ENCODE measurements around the gene SLC4A9. TPM values are rescaled to one million over a fixed set of nuclear protein-coding genes. Genes with fewer than 3 reads are reported as not detected.

Gene SLC4A9
- 1 to 10 TPM in 1 of 4 donors, under 1 TPM in 2, not detected in 1; 0.48 to 3.0 (median 0.82) TPM for total RNA-seq

GRCh38 chr5:140360101-140360500 is at the start of gene SLC4A9:
SLC4A9 (plus strand) TSS chr5:140360194; CDS start chr5:140360237, 43 bp downstream.
- H3K36me3 ChIP-seq: no peaks in the 10 kb centered on the region
- intact Hi-C loops (cut with DNase I; ENCODE audit: low total_unique reads): no loop called here
- TF ChIP-seq POLR2A (IDR thresholded peaks at IDR 0.05) (no peak), POLR2AphosphoS5 (IDR thresholded peaks at IDR 0.05) (no peak), EP300 (IDR thresholded peaks at IDR 0.05; ENCODE audit: low read depth) (no peak)
- TF ChIP-seq, protein P1, sequence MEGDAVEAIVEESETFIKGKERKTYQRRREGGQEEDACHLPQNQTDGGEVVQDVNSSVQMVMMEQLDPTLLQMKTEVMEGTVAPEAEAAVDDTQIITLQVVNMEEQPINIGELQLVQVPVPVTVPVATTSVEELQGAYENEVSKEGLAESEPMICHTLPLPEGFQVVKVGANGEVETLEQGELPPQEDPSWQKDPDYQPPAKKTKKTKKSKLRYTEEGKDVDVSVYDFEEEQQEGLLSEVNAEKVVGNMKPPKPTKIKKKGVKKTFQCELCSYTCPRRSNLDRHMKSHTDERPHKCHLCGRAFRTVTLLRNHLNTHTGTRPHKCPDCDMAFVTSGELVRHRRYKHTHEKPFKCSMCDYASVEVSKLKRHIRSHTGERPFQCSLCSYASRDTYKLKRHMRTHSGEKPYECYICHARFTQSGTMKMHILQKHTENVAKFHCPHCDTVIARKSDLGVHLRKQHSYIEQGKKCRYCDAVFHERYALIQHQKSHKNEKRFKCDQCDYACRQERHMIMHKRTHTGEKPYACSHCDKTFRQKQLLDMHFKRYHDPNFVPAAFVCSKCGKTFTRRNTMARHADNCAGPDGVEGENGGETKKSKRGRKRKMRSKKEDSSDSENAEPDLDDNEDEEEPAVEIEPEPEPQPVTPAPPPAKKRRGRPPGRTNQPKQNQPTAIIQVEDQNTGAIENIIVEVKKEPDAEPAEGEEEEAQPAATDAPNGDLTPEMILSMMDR (IDR thresholded peaks at IDR 0.05): no peak
- no peaks in the 10 kb centered on the region for H3K9me3 ChIP-seq
- H3K27ac ChIP-seq: no peak within 1 kb of the TSS
- peaks cover 0 to 15% (median 8%) of the 10 kb centered on the region in 4 donors for H3K4me1 ChIP-seq
- 95% methylated on average over 2 of the region's 2 CpGs; no CpG with 5 or more reads in 1 of the 2 donors for WGBS, 2 donors (ENCODE audit: low coverage in 1 of 2)
- in situ Hi-C loops (cut with MboI; ENCODE audit: low pct_ligation_motif_present in 1 of 4, low pct_unique_long_range_greater_than_20kb in 1 of 4, low sequenced_read_pairs in 3 of 4): no loop called here
- no peak within 1 kb of the TSS for H3K4me3 ChIP-seq
- no peaks in the 10 kb centered on the region for H3K27me3 ChIP-seq
- no peak for DNase-seq

DNA sequence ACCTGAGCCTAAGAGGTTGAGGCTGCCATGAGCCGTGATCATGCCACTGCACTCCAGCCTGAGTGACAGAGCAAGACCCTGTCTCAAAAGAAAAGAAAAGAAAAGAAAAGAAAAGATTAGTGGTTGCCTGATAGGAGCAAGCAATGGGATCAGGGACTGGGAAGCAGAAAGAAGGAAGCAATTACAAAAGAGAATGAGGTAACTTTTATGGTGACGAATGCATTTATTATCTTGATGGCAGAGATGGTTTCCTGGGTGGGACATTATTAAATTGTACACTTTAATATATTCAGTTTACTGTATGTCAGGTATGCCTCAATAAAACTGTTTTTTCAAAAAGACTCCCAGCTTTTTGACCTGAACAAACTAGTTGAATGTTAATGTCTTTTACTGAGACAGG is 49.6 kb upstream of the SLC4A9 start:
- H3K27me3 ChIP-seq: no peaks in the 10 kb centered on the region

DNA sequence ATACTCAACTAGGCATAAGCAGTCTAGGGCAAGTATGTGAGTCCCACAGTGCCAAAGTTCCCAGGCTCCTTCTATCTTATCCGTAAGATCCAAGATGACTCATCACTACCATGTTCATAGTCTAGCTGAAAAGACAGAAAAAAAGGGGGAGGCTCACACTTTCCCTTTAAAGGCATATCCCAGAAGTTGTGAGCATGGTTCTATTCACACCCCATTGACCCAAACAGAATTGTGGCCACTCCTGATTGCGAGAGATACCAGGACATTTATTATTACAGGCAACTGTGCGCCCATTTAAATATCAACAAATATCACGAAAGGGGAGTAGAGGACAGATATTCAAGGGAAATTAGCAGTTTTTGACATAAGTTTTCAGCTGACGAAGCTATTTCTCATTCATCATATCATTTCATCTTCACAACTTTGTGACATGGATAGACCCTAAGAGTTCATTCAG is 49.0 kb upstream of the SLC4A9 start:
- in situ Hi-C loops (cut with MboI; ENCODE audit: low pct_ligation_motif_present in 1 of 4, low pct_unique_long_range_greater_than_20kb in 1 of 4, low sequenced_read_pairs in 3 of 4) (no loop called here), intact Hi-C loops (cut with DNase I; ENCODE audit: low total_unique reads) (no loop called here)
- peak overlapping the region; percentile 47 to 50 (median 50) for H3K27ac ChIP-seq
- peaks cover 0 to 30% (median 9%) of the 10 kb centered on the region in 4 donors for H3K4me1 ChIP-seq
- no peak for DNase-seq
- H3K4me3 ChIP-seq: no peak overlapping the region
- H3K27me3 ChIP-seq: no peaks in the 10 kb centered on the region
- no peaks in the 10 kb centered on the region for H3K9me3 ChIP-seq
- H3K36me3 ChIP-seq: no peaks in the 10 kb centered on the region
- WGBS, 2 donors (ENCODE audit: low coverage in 1 of 2): 80 to 82% methylated on average over 5 of the region's 5 CpGs
- TF ChIP-seq POLR2A (IDR thresholded peaks at IDR 0.05) (no peak), POLR2AphosphoS5 (IDR thresholded peaks at IDR 0.05) (no peak), EP300 (IDR thresholded peaks at IDR 0.05; ENCODE audit: low read depth) (no peak)
- TF ChIP-seq, protein P1 (IDR thresholded peaks at IDR 0.05): no peak

More for the DNA sequence above, 49.6 kb upstream of the SLC4A9 start:
- no peak overlapping the region for H3K4me3 ChIP-seq
- TF ChIP-seq, protein P1 (IDR thresholded peaks at IDR 0.05): no peak
- TF ChIP-seq POLR2A (IDR thresholded peaks at IDR 0.05): no peak
- TF ChIP-seq EP300 (IDR thresholded peaks at IDR 0.05; ENCODE audit: low read depth): no peak
- no peak for TF ChIP-seq POLR2AphosphoS5 (IDR thresholded peaks at IDR 0.05)
- DNase-seq: no peak
- H3K9me3 ChIP-seq: no peaks in the 10 kb centered on the region
- in situ Hi-C loops (cut with MboI; ENCODE audit: low pct_ligation_motif_present in 1 of 4, low pct_unique_long_range_greater_than_20kb in 1 of 4, low sequenced_read_pairs in 3 of 4): no loop called here
- peaks cover 0 to 30% (median 9%) of the 10 kb centered on the region in 4 donors for H3K4me1 ChIP-seq
- intact Hi-C loops (cut with DNase I; ENCODE audit: low total_unique reads): no loop called here
- peak overlapping the region; percentile 47 to 50 (median 50) for H3K27ac ChIP-seq
- WGBS, 2 donors (ENCODE audit: low coverage in 1 of 2): 54 to 64% methylated on average over 2 of the region's 2 CpGs
- H3K36me3 ChIP-seq: no peaks in the 10 kb centered on the region

- no peak for DNase-seq
- intact Hi-C loops (cut with DNase I; ENCODE audit: low total_unique reads): no loop called here
- peaks cover 0 to 30% (median 9%) of the 10 kb centered on the region in 4 donors for H3K4me1 ChIP-seq
- no peak overlapping the region for H3K4me3 ChIP-seq
- H3K9me3 ChIP-seq: no peaks in the 10 kb centered on the region
- TF ChIP-seq, protein P1 (IDR thresholded peaks at IDR 0.05): no peak
- no peak for TF ChIP-seq POLR2A (IDR thresholded peaks at IDR 0.05)
- no peak for TF ChIP-seq EP300 (IDR thresholded peaks at IDR 0.05; ENCODE audit: low read depth)
- no peak for TF ChIP-seq POLR2AphosphoS5 (IDR thresholded peaks at IDR 0.05)
- in situ Hi-C loops (cut with MboI; ENCODE audit: low pct_ligation_motif_present in 1 of 4, low pct_unique_long_range_greater_than_20kb in 1 of 4, low sequenced_read_pairs in 3 of 4): no loop called here
- H3K36me3 ChIP-seq: no peaks in the 10 kb centered on the region
- WGBS, 2 donors (ENCODE audit: low coverage in 1 of 2): 24 to 30% methylated on average over 4 of the region's 4 CpGs
- H3K27me3 ChIP-seq: no peaks in the 10 kb centered on the region
- peak overlapping the region; percentile 47 to 50 (median 50) for H3K27ac ChIP-seq
Measured at GRCh38 chr5:140312067-140312790, 47.8 kb upstream of the SLC4A9 start.

Measured in transverse colon (tissue), 4 donors.